HCT116 (cell line): Measurements from ENCODE around the gene MYBPC3.

ENCODE experiments used
- RAD21 ChIP-seq: IDR thresholded peaks from 2 replicates; pipeline ENCODE4 v1.6.1; 2012; ENCODE audit warnings: low read depth, mild to moderate bottlenecking
- TF ChIP-seq, protein P1 (sequence below): IDR thresholded peaks from 2 replicates; pipeline ENCODE4 v1.6.1; 2012

DNA sequence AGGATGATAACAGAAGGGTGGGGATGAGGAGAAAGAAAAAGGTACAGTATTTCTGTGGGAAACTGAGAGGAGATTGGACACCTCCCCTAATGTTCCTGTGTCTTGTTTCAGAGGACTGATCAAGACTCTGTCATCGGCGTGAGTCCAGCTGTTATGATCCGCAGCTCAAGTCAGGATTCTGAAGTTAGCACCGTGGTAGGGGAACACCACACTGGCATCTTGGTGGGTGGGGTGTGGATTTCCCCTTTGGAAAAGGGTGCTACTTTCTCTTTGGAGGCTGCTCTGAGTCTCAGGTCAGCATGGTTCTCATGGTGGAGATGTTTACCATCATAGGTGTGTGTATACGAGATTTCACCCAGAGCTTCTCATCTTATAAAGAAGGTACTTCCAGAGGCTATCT, 57.1 kb downstream of the MYBPC3 start:
- TF ChIP-seq RAD21: no peak
- TF ChIP-seq, protein P1, sequence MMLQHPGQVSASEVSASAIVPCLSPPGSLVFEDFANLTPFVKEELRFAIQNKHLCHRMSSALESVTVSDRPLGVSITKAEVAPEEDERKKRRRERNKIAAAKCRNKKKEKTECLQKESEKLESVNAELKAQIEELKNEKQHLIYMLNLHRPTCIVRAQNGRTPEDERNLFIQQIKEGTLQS: no peak
